A549 (cell line): ENCODE measurements around the gene CHCHD2. TPM values are rescaled to one million over a fixed set of nuclear protein-coding genes. Genes with fewer than 3 reads are reported as not detected.
A peak's percentile ranks its signal among the peaks of the same experiment; 100 is the strongest.

Experiments used
- ATAC-seq, 2 experiments: fragments of 200-7000 bp in 1 of 2; fragments of >200 bp in 1 of 2; cut with Nextera tagmentation in 1 of 2; cut with Tn5 transposase in 1 of 2; 3 replicates each; pipeline versions ENCODE4 v1.8.0 to v1.9.1; 2018 to 2020; ENCODE audit warnings: mild to moderate bottlenecking in 1 of 2, moderate library complexity in 1 of 2
- CTCF ChIA-PET: fragments of 300-600 bp; sonication (Branson Sonifier 250); formaldehyde crosslinking; extraction: SDS; loops from one replicate; lab custom pipeline; 2021; ENCODE audit warnings: antibody characterized with exemption, inconsistent platforms; lab: Yijun Ruan, JAX
- POLR2A ChIA-PET: fragments of 350-600 bp; formaldehyde crosslinking; extraction: SDS; loops from one replicate; lab custom pipeline; 2021; ENCODE audit warnings: antibody characterized with exemption, inconsistent platforms; lab: Yijun Ruan, JAX
- DNase-seq, 2 experiments: peaks; one replicate each; pipeline versions ENCODE4 v3.0.0 to v3.0.0-alpha.2; 2011 to 2016; ENCODE audit warnings: low read depth in 1 of 2, low spot score in 1 of 2
- FAIRE-seq: peaks from 2 replicates; lab custom pipeline; 2011; peaks lifted over from hg19 to GRCh38; lab: Jason Lieb, UNC
- H3K27ac ChIP-seq, 2 experiments: fragments of >200 bp; sonication (Bioruptor Twin); formaldehyde crosslinking; 3 replicates each; pipeline ENCODE4 v1.5.1; 2016 to 2017
- H3K4me1 ChIP-seq: fragments of >200 bp; sonication (Bioruptor Twin); formaldehyde crosslinking; 3 replicates; pipeline ENCODE4 v1.6.1; 2016
- H3K4me2 ChIP-seq: fragments of >200 bp; sonication (Bioruptor Twin); formaldehyde crosslinking; 3 replicates; pipeline ENCODE4 v1.6.1; 2016
- H3K4me3 ChIP-seq: fragments of >200 bp; sonication (Bioruptor Twin); formaldehyde crosslinking; 3 replicates; pipeline ENCODE4 v1.5.1; 2016
- H3K9me3 ChIP-seq: fragments of >200 bp; sonication (Bioruptor Twin); formaldehyde crosslinking; 3 replicates; pipeline ENCODE4 v1.6.1; 2016
- CHD2 ChIP-seq: fragments of 150-350 bp; IDR thresholded peaks from 2 replicates; pipeline ENCODE4 v1.6.1; 2014; ENCODE audit warnings: low read length; ENCODE audit not compliant: partially characterized antibody
- MAFK ChIP-seq: fragments of 450-650 bp; IDR thresholded peaks from 2 replicates; pipeline ENCODE4 v1.6.1; 2014; ENCODE audit not compliant: partially characterized antibody
- WGBS: methylation state at CpG from one replicate; pipeline ENCODE4 v1.1.6; 2017; ENCODE audit errors: missing lambda C conversion rate; 5-methylcytosine and 5-hydroxymethylcytosine counted together
- polyA plus RNA-seq, 4 experiments: library from polyadenylated mRNA; depleted of rRNA in 3 of 4; stranded (reverse); fragments of >200 nt; fragmentation: RNase III in 1 of 4; extraction: RNeasy Plus Mini Kit Qiagen cat#74134 plus additional on column Dnase treatment in 1 of 4; gene quantifications; 2 replicates in 3 of 4; 3 replicates in 1 of 4; pipeline ENCODE4 v1.2.3, GENCODE V29; 2011 to 2017
- small RNA-seq, 6 experiments: library from RNA; depleted of rRNA; stranded (forward); fragments of <200 nt; gene quantifications; one replicate each; pipeline ENCODE3, GENCODE V24; 2012

The CHCHD2 gene
- polyA plus RNA-seq, 2 of the 4 experiments (the other 2 are of a cell fraction), result 495 to 615 TPM

- peak overlapping the region; percentile 96; the same call in 2 of the 3 replicates for H3K4me3 ChIP-seq
- peaks cover 40% of the 10 kb centered on the region for H3K4me1 ChIP-seq
- CTCF ChIA-PET, result interaction anchor here (1.5 to 3.5 kb wide), 2 partner anchors 10 to 21 kb away, joined by 6 to 19 read pairs; partner anchors contain the start of gene SUMF2
- DNase-seq, result no peak
- TF ChIP-seq MAFK (peak; percentile 87), CHD2 (no peak)
- TF ChIP-seq, all 56 proteins: peak for 1
- Histone ChIP-seq H3K9me3 (no peaks in the 10 kb centered on the region), H3K27ac (peak overlapping the region; percentile 98; a peak in 5 of 6 replicates), H3K4me2 (peak overlapping the region; percentile 94)
- no peak for FAIRE-seq
- POLR2A ChIA-PET, result interaction anchor here (0.6 to 2.0 kb wide), 2 partner anchors 8 to 10 kb away, joined by 6 to 9 read pairs; partner anchors contain the start of gene SUMF2
- ATAC-seq, result no peak
- 74% methylated on average over 9 of the region's 9 CpGs for WGBS
These were observed 52.9 kb downstream of the CHCHD2 start for GRCh38 chr7:56053379-56053778.

Small RNAs within 50 kb of the gene (small RNA-seq; reads per million reads assigned to genes)
- gene SNORA15, result 0 to 0.97 (median 0) reads per million in 6 experiments
- gene SNORA22B, result 0 to 2.7 (median 0) reads per million in 6 experiments

Other genes with a start within 250 kb of the CHCHD2 start
- not detected in 2 replicates for gene SEPTIN14, start 243.7 kb downstream of the CHCHD2 start, polyA plus RNA-seq (2011; rRNA removed)
- 0.01 to 0.03 TPM in 2 of 3 replicates, not detected in the other for gene SEPTIN14, start 243.7 kb downstream of the CHCHD2 start, polyA plus RNA-seq (2017; fragmentation: RNase III; extraction: RNeasy Plus Mini Kit Qiagen cat#74134 plus additional on column Dnase treatment)
- gene ZNF713, start 219.0 kb downstream of the CHCHD2 start, polyA plus RNA-seq (2011; rRNA removed), result 1.9 and 2.2 TPM in 2 replicates
- gene ZNF713, start 219.0 kb downstream of the CHCHD2 start, polyA plus RNA-seq (2017; fragmentation: RNase III; extraction: RNeasy Plus Mini Kit Qiagen cat#74134 plus additional on column Dnase treatment), result 1.1 to 1.2 TPM (median 1.1 TPM) in 3 replicates
- gene MRPS17, start 154.6 kb downstream of the CHCHD2 start, polyA plus RNA-seq (2011; rRNA removed), result 33.0 and 36.3 TPM in 2 replicates
- 28.7 to 30.8 TPM (median 29.1 TPM) in 3 replicates for gene MRPS17, start 154.6 kb downstream of the CHCHD2 start, polyA plus RNA-seq (2017; fragmentation: RNase III; extraction: RNeasy Plus Mini Kit Qiagen cat#74134 plus additional on column Dnase treatment)
- 96.2 and 135 TPM in 2 replicates for gene NIPSNAP2, start 141.9 kb downstream of the CHCHD2 start, polyA plus RNA-seq (2011; rRNA removed)
- 47.5 to 50.2 TPM (median 48.2 TPM) in 3 replicates for gene NIPSNAP2, start 141.9 kb downstream of the CHCHD2 start, polyA plus RNA-seq (2017; fragmentation: RNase III; extraction: RNeasy Plus Mini Kit Qiagen cat#74134 plus additional on column Dnase treatment)
- 52.7 and 60.9 TPM in 2 replicates for gene PSPH, start 55.0 kb downstream of the CHCHD2 start, polyA plus RNA-seq (2011; rRNA removed)
- 58.3 to 64.7 TPM (median 60.7 TPM) in 3 replicates for gene PSPH, start 55.0 kb downstream of the CHCHD2 start, polyA plus RNA-seq (2017; fragmentation: RNase III; extraction: RNeasy Plus Mini Kit Qiagen cat#74134 plus additional on column Dnase treatment)
- gene CCT6A, start 54.7 kb downstream of the CHCHD2 start, polyA plus RNA-seq (2011; rRNA removed), result 444 and 520 TPM in 2 replicates
- gene CCT6A, start 54.7 kb downstream of the CHCHD2 start, polyA plus RNA-seq (2017; fragmentation: RNase III; extraction: RNeasy Plus Mini Kit Qiagen cat#74134 plus additional on column Dnase treatment), result 334 to 378 TPM (median 337 TPM) in 3 replicates
- 85.2 TPM in 2 replicates for gene SUMF2, start 42.2 kb downstream of the CHCHD2 start, polyA plus RNA-seq (2011; rRNA removed)
- 94.8 to 112 TPM (median 106 TPM) in 3 replicates for gene SUMF2, start 42.2 kb downstream of the CHCHD2 start, polyA plus RNA-seq (2017; fragmentation: RNase III; extraction: RNeasy Plus Mini Kit Qiagen cat#74134 plus additional on column Dnase treatment)
- 0.41 and 0.44 TPM in 2 replicates for gene PHKG1, start 13.5 kb downstream of the CHCHD2 start, polyA plus RNA-seq (2011; rRNA removed)
- 0.77 to 1.2 TPM (median 1.0 TPM) in 3 replicates for gene PHKG1, start 13.5 kb downstream of the CHCHD2 start, polyA plus RNA-seq (2017; fragmentation: RNase III; extraction: RNeasy Plus Mini Kit Qiagen cat#74134 plus additional on column Dnase treatment)
- not detected in 2 replicates for gene NUPR2, start 9.9 kb upstream of the CHCHD2 start, polyA plus RNA-seq (2011; rRNA removed)
- gene NUPR2, start 9.9 kb upstream of the CHCHD2 start, polyA plus RNA-seq (2017; fragmentation: RNase III; extraction: RNeasy Plus Mini Kit Qiagen cat#74134 plus additional on column Dnase treatment), result not detected in 3 replicates